ENCODE results near the gene B3GNT3.

DNA sequence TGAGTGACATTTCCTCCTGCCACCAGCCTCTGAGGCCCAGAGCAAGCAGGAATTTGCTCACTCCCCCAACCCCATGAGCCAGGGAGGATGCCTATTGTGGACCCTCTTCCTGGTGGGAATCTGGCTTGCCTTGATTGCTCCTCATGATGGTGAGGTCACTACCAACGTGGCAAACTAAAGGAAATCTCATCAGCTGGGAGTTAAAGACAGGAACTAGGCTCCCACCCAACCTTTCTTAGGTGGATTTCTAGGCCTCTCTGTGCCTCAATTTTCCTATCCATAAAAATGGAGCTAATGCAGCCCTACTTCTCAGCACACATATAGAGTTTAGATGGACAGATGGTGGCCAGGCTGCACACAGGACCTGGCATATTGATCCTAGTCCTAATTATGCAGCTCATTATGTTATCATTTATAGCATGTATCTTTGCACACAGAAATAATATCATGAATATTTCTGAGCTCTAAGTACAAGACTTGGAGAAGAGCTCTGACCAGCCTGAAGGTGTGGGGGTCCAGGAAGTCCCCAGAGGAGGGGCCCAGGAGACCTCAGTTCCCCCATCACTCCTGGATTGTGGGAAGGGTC is 2.0 kb downstream of the B3GNT3 start:
- TF ChIP-seq EZH2 (IDR thresholded peaks at IDR 0.05; ENCODE audit: insufficient read depth, poor library complexity, severe bottlenecking) (no peak), EZH2phosphoT487 (IDR thresholded peaks at IDR 0.05; ENCODE audit: insufficient read depth, low read depth) (no peak)
